Measurements from ENCODE around the gene IL19. TPM values are rescaled to one million over a fixed set of nuclear protein-coding genes. Genes with fewer than 3 reads are reported as not detected.

Gene IL19
- total RNA-seq, 1 donor from 2014 or later = not detected

GRCh38 chr1:206890125-206891060 lies 119.8 kb downstream of the IL19 start:
- no peak for DNase-seq (ENCODE audit: low spot score)

GRCh38 chr1:206891412-206891811 lies 120.8 kb downstream of the IL19 start:
- no peak for DNase-seq (ENCODE audit: low spot score)

Other genes with a start within 250 kb of the IL19 start
- gene EIF2D, start 158.3 kb upstream of the IL19 start, total RNA-seq (ENCODE audit: insufficient read depth, low replicate concordance) = 26.7 TPM
- 17.8 TPM for gene DYRK3, start 135.2 kb upstream of the IL19 start, total RNA-seq (ENCODE audit: insufficient read depth, low replicate concordance)
- gene MAPKAPK2, start 85.9 kb upstream of the IL19 start, total RNA-seq (ENCODE audit: insufficient read depth, low replicate concordance) = 20.7 TPM
- not detected for gene IL10, start 1.7 kb downstream of the IL19 start, total RNA-seq (ENCODE audit: insufficient read depth, low replicate concordance)
- 2.2 TPM for gene IL20, start 94.8 kb downstream of the IL19 start, total RNA-seq (ENCODE audit: insufficient read depth, low replicate concordance)
- not detected for gene IL24, start 126.7 kb downstream of the IL19 start, total RNA-seq (ENCODE audit: insufficient read depth, low replicate concordance)
- gene FCMR, start 151.2 kb downstream of the IL19 start, total RNA-seq (ENCODE audit: insufficient read depth, low replicate concordance) = not detected
- gene PIGR, start 175.7 kb downstream of the IL19 start, total RNA-seq (ENCODE audit: insufficient read depth, low replicate concordance) = 5.8 TPM
- gene FCAMR, start 199.7 kb downstream of the IL19 start, total RNA-seq (ENCODE audit: insufficient read depth, low replicate concordance) = 2.2 TPM

All from umbilical cord (tissue), 2 donors.